GM19035 (cell line): ENCODE results near the gene CD46.
"Not testable (repeated sequence)": the region's sequence is repeated elsewhere in the genome, so short reads cannot be mapped to it uniquely, and the experiment has no call there.

ENCODE experiments used
- ATAC-seq: cut with Tn5 transposase; IDR thresholded peaks from one replicate; pipeline ENCODE4 v1.9.1; 2021; ENCODE audit not compliant: unreplicated experiment

CD46 gene

DNA sequence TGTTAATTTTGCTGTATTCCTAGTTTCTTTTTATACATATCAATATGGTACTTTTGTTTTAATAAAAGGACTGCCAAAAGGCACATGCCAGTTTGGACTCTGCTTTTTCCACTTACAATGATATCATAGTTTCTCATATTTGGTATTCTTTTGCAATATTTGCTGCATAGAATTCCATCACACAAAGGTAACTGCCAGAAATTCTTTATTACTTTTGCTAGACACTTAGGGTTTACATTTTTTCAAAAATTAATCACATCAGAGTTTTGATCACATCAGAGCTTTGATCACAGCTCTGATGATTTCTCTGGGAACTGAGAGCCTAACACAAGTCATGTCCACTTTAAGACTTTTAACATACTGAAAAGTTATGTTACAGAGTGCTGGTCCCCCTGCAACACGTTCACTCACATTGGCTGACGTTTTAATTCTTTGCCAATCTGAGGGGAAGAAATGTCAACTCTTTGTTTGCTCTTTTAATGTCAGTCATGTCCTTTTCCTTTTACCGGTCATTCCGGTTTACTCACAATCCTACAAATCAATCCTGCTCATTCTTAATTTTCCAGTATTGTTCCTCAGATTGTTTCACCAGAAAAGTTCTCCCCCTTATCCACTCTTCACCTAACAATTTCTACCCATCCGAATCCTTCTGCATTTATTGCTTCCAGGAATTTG is 1.1 kb upstream of the CD46 start:
- ATAC-seq, result no peak

DNA sequence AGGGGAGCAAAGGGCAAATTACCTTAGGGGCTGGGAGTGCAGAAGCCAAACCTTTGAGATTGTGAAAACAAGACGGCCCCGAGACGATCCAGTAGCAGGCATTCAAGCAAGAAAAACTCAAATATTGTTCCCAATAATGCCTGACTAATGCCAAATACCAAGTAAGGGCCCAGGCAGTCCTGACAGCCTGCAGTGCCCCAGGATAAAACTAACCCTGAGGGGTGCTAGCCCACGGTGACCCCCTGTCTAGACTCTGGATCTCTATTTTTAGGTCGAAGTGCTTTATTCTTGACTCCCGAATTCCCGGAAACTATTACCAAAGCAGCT is 428 bp upstream of the CD46 start:
- peak; percentile 2 for ATAC-seq

DNA sequence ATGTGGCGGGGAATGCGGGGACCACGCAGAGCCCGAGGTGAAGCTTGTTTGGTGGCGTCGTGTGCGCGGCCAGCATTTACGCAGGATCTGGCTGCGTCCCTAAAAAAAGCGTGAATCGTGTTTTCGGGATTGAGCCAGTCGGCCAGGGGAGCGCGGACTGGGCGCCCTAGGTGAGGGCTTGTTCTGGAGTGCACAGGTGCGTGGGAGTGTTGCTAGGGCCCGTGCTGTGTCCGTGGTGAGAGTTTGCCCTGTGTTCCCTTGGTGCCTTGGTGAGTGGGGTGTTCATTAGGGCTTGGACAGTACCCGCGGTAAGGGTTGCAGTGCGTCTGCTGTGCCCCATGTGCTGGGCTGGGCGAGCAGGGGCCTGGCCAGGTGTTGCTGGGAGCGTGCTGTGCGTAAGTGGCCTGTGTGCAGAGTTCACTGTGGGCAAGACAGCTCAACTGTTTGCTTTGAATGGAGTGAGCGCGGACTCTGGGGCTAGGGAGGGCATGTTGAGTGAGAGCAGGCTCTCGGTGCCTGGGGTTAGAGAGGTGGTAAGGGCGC is 673 bp downstream of the CD46 start:
- peak; percentile 34 for ATAC-seq

DNA sequence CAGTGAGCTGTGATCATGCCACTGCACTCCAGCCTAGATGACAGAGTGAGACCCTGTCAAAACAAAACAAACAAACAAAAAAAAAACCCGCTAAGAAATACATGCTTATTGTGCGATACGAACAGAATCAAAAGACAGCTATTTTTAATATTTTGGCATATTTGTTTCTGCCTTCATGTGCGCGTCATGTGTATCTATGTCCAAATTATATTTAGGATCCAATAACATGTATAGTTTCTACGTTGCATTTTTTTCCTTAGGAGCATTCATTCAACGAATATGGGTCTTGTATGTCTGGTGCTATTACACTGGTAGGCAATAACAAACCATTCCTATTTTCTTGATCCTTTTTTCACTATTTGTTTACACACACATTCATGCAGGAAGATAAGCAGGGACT is 1.8 kb downstream of the CD46 start:
- no peak for ATAC-seq

DNA sequence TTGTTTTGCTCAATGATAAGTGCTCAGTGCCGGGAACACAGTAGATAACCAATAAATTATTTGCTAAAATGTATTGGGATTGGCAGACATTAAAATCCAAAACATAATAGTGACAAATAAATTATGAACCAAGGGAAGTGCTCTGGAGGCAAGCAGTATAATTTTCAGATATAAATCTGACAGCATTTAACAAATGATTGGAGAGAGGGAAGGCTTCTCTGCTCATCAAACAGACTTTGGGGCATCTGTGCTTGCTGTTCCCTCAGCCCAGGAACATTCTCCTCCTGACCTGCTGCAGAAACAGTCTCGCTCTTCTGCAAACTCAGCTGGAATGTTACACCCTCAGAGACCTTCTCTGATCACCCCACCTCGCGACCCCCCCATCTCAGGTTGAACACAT is 2.2 kb downstream of the CD46 start:
- ATAC-seq, result no peak

DNA sequence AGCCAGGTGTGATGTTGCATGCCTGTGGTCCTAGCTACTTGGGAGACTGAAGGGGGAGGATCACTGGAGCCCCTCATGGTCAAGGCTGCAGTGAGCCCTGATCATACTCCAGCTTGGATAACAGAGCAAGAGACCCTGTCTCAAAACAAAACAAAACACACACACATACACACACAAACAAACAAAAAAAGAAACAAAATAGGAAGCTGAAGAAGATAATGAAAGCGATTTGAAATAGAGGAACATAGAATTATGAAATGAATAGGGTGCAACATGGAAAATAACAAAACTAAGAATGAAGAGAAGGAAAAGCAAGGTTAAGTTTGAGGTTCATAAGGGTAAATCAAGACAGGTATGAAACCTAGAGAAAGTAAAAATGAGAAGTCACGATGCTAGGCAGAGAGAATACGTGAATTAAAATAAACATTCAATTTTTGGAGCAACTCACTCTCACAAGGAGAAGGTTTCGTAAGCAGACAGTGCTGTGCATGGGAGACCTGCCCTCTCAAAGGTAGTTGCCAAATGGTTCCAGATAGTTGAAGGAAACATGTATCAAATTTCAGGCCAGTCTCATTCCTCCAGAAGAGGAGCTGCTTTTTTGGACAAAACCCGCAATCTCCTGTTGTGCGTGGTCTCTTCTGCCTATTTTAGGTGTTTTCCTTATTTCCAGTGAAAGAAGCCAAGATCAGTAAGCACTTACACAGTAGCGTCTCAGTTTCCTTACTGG is 3.3 kb downstream of the CD46 start:
- no peak for ATAC-seq

DNA sequence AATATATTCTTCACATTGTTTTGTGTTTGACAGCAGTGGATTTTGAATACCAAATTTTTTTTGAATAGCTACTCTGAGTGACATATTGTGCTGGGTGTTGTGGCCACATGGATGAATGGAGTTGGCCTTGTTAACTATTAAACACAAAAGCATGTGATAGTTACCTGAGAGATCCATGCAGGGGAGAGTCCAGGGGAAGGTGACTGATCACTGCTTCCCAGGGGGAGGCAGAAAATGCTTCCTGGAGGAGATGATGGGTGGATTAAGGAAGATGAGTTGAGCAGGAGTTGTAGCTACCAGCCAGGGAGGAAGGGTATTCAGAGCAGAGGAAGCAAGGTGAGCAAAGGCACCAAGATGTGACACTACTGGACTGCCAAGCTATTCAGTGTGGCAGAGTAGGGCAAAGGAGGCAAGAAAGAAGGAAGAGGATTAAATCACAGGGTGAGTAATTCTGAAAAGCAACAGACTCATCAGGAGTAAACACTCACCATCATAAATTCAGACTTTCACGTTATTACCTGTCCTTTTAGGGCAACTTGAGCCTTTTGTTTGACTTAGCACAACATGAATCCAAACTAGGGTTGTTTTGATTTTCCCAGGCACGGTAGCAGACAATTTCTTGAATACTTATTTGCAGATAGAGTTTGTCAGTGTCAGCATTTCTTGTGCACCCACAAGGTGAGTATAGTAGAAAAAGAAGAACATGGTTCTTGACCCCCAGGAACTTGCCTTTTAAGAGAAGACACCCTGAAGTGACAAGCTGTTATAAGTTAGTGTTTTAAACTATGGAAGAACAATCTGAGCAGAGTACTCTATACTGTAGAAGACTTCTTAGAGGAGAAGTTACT is 4.2 kb downstream of the CD46 start:
- ATAC-seq, result no peak

DNA sequence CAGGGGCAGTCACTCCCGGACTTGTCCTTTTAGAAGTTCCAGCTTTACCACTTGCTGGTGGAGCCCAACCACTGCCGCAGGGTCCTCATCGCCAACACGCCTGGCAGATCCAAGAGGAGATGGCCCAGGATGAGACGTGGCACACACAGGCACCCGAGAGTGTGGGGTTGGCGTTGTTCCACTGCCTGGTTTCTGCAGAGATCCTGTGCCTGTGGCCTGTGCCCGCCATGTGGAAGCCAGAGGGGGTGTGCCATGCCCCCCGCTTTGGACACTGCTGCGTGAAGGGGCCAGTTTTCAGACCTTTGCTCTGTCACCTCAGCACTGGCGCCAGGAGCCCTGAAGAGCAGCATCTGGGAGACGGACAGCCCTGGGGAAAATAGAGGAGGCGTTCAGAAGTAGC is 10.8 kb downstream of the CD46 start:
- no peak for ATAC-seq

DNA sequence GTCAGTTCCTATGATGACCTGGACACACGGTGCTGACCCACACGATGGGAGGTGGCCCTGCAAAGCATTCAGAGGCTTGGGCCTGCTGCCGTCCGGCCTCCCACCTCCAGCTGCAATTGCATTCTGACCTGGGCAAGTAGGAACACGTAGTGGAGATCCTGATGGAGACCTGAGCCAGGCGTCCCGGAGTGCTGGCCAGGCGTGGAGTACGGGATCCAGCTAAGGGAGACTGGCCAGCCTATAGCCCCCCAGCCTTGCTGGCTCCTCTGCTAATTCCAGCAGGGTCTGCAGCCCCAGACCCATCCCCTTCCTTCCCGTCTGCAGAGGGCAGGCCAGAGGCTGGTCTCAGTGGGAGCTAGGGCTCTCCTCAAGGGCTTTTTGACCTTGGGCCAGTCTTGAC is 11.2 kb downstream of the CD46 start:
- ATAC-seq, result no peak

DNA sequence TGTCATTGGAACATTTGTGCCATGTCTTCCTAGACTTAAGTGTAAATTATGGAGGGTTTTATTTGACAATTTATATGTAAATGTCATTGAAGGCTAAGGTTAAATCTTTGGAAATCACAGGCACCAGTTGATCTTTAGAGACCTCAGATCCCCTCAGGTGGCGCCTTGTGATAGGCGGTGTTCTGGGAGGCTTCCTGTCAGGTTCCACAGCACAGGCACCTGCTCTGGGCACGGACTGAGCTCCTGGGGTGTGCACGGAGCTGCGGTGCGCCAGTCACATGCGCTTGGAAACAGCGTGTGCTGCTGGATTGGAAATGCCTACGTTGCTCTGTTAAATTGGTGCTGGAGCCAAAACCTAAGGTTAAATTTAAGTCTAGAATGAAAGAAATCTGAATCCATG is 12.1 kb downstream of the CD46 start:
- no peak for ATAC-seq

DNA sequence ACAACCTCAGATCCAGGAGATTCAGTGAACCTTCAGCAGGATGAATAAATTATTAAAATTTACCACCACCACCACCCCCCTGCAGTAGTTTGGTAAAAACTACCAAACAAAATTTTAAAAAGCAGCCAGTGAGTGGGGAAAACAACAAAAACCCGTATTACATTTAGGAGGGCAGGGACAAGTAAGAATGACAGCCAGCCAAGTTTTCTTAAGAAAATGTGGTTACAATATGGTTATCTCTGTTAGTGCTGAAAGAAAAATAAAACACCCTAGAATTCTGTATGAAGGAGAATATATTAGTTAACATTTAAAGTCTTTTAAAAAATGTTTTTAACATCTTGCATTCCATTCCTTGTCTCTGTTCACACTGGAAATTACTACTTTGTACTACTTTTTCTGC is 14.7 kb downstream of the CD46 start:
- no peak for ATAC-seq

DNA sequence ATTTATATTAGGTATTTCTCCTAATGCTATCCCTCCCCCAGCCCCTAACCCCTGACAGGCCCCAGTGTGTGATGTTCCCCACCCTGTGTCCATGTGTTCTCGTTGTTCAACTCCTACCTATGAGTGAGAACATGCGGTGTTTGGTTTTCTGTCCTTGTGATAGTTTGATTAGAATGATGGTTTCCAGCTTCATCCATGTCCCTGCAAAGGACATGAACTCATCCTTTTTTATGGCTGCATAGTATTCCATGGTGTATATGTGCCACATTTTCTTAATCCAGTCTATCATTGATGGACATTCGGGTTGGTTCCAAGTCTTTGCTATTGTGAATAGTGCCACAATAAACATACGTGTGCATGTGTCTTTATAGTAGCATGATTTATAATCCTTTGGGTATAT is 18.7 kb downstream of the CD46 start:
- ATAC-seq, result not testable (repeated sequence)

DNA sequence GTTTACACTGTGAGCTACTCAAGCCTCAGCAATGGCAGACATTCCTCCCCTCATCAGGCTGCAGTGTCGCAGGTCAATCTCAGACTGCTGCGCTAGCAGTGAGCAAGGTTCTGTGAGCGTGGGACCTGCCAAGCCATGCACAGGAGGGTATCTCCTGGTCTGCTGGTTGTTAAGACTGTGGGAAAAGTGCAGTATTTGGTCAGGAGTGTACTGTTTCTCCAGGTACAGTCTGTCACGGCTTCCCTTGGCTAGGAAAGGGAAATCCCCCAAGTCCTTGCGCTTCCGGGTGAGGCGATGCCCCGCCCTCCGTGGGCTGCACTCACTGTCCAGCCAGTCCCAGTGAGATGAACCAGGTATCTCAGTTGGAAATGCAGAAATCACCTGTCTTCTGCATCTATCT is 24.2 kb downstream of the CD46 start:
- not testable (repeated sequence) for ATAC-seq

DNA sequence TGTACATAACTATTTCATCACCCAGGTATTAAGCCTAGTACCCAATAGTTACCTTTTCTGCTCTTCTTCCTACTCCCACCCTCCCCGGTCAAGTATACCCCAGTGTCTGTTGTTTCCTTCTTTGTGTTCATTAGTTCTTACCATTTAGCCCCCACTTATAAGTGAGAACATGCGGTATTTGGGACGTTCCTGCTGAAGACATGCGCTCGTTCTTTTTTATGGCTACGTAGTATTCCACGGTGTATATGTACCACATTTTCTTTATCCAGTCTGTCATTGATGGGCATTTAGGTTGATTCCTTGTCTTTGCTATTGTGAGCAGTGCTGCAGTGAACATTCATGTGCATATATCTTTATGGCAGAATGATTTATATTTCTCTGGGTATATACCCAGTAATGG is 25.6 kb downstream of the CD46 start:
- ATAC-seq, result not testable (repeated sequence)

DNA sequence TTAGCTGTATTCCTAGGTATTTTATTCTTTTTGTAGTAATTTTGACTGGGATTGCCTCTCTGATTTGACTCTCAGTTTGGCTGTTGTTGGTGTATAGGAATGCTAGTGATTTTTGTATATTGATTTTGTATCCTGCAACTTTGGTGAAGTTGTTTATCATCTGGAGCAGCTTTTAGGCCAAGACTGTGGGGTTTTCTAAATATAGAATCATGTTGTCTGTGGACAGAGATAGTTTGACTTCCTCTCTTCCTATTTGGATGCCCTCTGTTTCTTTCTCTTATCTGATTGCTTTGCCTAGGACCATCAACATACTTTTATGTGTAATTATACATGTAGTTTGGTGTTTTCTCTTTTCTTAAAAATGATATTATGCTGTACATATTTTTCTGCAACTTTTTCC is 27.2 kb downstream of the CD46 start:
- no peak for ATAC-seq

DNA sequence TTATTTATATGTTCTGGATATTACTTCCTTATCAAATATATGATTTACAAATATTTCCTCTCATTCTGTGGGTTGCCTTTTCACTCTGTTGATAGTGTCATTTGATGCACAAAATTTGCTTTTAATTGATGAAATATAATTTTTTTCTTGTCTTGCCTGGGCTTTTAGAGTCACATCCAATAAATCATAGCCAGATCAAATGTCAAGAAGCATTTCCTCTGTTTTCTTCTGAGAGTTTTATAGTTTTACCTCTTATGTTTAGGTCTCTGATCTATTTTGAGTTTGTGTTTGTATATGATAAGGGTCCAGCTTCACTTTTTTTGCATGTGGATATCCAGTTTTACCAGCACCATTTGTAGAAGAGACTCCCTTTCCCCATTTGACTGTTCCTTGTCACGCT is 29.5 kb downstream of the CD46 start:
- ATAC-seq, result no peak

DNA sequence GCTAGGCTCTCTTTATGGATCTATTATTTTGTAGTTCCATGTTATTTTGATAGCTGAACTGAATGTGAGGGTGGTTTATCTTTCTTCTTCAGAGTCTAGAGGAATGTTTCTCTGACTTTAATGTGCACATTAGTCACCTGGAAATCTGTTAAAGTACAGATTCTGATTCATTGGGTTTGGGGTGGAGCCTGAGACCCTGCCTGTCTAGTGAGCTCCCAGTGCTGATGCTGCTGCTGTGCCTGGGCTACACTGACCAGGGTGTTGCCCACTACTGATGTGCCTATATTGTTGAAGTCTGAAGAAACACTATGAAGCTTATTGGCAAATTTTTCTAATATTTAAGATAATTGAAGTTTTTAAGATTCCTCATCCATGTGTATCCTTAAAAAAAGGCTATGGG is 35.9 kb downstream of the CD46 start:
- no peak for ATAC-seq

DNA sequence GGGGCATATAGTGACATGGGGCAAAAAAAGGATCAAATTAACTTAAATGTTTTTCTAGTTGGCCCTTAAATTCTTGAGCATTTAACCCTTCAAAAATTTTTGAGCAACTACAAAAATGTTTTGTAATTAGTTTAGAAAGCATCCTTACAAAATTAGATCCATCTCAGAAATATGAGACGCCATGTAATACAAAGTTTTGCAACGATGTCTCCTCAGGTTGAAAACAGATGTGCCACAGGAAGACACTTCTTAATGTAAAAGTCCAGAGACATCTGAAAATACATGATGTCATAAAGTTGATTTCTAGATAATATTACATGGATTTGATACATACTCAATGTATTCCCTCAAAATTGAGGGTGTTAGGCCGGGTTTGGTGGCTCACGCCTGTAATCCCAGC is 37.5 kb downstream of the CD46 start:
- no peak for ATAC-seq

DNA sequence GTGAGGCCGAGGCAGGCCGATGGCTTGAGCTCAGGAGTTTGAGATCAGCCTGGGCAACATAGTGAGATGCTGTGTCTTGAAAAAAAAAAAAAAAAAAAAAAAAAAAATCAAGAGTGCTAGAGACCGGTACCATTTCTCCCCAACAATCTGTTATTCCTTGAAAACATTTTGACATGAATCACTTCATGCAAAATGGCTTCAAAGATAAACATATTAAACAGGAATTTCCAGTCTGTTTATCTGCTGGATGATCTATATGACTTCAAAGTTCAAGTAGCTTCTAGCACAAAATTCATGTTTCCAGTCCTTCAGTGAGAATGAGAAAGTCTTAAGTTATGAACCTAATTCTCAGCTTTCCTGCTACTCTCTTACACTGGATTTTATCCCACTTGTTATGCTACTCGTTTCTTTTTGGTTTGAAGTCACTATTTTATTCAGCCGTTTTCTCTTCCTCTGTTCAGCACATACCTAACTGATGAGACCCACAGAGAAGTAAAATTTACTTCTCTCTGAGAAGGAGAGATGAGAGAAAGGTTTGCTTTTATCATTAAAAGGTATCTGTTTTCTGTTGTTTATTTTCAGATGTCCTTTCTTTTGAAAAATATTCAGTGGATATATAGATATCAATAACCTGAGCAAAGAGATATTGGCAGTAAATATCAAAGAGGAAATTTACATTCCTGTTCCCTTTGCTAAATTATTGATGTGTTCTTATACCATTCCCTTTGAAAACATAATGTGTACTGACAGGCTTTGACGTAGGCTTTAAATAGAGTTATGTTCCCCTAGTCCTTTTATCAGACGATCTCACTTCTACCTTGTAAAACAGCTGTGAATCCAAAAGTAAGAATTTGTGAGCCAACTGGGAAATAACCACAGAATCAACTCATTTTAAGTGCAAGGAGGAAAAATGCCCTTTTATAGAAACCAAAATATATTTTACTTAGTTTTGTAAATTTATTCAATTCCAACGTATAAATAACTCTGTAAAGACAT is 38.2 kb downstream of the CD46 start:
- ATAC-seq, result no peak

DNA sequence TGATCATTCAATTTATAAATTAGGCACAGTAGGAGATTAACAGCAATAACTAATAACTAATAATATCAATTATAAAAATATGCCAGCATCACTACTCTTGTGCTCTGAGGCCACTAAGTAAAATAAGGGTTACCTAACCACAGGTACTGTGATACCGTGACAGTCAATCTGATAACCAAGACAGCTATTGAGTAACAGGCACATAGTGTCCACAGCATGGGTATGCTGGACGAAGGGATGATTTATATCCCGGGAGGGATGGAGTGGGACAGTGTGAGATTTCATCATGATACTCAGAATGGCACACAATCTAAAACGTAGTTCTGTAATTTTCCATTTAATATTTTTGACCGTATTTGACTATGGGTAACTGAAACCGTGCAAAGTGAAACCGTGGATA is 39.4 kb downstream of the CD46 start:
- ATAC-seq, result no peak

DNA sequence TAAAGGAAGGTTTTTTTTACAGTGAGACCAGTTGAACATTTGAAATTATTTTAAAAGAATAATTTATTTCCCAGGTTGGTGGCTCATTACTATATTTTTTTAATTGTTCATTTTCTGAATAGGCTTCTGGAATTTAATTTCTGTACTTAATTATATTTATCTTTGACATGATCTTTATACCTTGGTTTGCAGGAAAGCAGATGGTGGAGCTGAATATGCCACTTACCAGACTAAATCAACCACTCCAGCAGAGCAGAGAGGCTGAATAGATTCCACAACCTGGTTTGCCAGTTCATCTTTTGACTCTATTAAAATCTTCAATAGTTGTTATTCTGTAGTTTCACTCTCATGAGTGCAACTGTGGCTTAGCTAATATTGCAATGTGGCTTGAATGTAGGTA is 41.5 kb downstream of the CD46 start:
- no peak for ATAC-seq
